IMR-90 (cell line): ENCODE measurements around the gene CROCC2.

Experiments used
- CEBPB ChIP-seq: IDR thresholded peaks from 2 replicates; pipeline ENCODE4 v1.6.1; 2012; ENCODE audit warnings: low read depth, low read length, improper control_type of control experiment
- CTCF ChIP-seq: conservative IDR thresholded peaks from 2 replicates; pipeline ENCODE4 v1.5.1; 2012; ENCODE audit warnings: mild to moderate bottlenecking, low read depth, low read length, improper control_type of control experiment
- ELK1 ChIP-seq: fragments of 150-350 bp; IDR thresholded peaks from 2 replicates; pipeline ENCODE4 v1.6.1; 2016; ENCODE audit warnings: low read depth, mild to moderate bottlenecking, low read length, moderate library complexity, borderline replicate concordance
- MAFK ChIP-seq: IDR thresholded peaks from 2 replicates; pipeline ENCODE4 v1.6.1; 2012; ENCODE audit warnings: low read depth, low read length, improper control_type of control experiment
- MXI1 ChIP-seq: IDR thresholded peaks from 2 replicates; pipeline ENCODE4 v1.6.1; 2012; ENCODE audit warnings: low read depth, mild to moderate bottlenecking, low read length, moderate library complexity, borderline replicate concordance
- NFE2L2 ChIP-seq: fragments of 150-350 bp; IDR thresholded peaks from 2 replicates; pipeline ENCODE4 v1.6.1; 2016; ENCODE audit warnings: low read depth, mild to moderate bottlenecking, low read length
- POLR2A ChIP-seq: IDR thresholded peaks from 2 replicates; pipeline ENCODE4 v1.6.1; 2012; ENCODE audit warnings: mild to moderate bottlenecking, low read depth, low read length
- RAD21 ChIP-seq: IDR thresholded peaks from 2 replicates; pipeline ENCODE4 v1.6.1; 2012; ENCODE audit warnings: low read length, improper control_type of control experiment
- RCOR1 ChIP-seq: IDR thresholded peaks from 2 replicates; pipeline ENCODE4 v1.6.1; 2012; ENCODE audit warnings: mild to moderate bottlenecking, low read length, improper control_type of control experiment; ENCODE audit not compliant: insufficient replicate concordance
- RFX5 ChIP-seq: IDR thresholded peaks from 2 replicates; pipeline ENCODE4 v1.8.0; 2012; ENCODE audit warnings: low read depth, mild to moderate bottlenecking, low read length, moderate library complexity
- SMC3 ChIP-seq: fragments of 150-350 bp; IDR thresholded peaks from 2 replicates; pipeline ENCODE4 v1.6.1; 2016; ENCODE audit warnings: low read depth, mild to moderate bottlenecking, antibody characterized with exemption, low read length, moderate library complexity
- TF ChIP-seq, protein P1 (sequence below): fragments of 150-350 bp; IDR thresholded peaks from 2 replicates; pipeline ENCODE4 v1.6.1; 2017; ENCODE audit warnings: mild to moderate bottlenecking, antibody characterized with exemption, low read length, low read depth

- TF ChIP-seq CTCF: no peak
- no peak for TF ChIP-seq NFE2L2
- TF ChIP-seq RAD21: no peak
- no peak for TF ChIP-seq POLR2A
- no peak for TF ChIP-seq RCOR1
- TF ChIP-seq MAFK: no peak
- no peak for TF ChIP-seq MXI1
- TF ChIP-seq, protein P1, sequence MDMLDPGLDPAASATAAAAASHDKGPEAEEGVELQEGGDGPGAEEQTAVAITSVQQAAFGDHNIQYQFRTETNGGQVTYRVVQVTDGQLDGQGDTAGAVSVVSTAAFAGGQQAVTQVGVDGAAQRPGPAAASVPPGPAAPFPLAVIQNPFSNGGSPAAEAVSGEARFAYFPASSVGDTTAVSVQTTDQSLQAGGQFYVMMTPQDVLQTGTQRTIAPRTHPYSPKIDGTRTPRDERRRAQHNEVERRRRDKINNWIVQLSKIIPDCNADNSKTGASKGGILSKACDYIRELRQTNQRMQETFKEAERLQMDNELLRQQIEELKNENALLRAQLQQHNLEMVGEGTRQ: no peak
- no peak for TF ChIP-seq RFX5
- no peak for TF ChIP-seq SMC3
- TF ChIP-seq CEBPB: no peak
- TF ChIP-seq ELK1: no peak
Measured at GRCh38 chr2:241039416-241039815, 133.3 kb downstream of the CROCC2 start.
